NT2/D1 (cell line): ENCODE results near the gene ZNF432.
"Not testable (repeated sequence)": the region's sequence is repeated elsewhere in the genome, so short reads cannot be mapped to it uniquely, and the experiment has no call there.

ENCODE experiments used
- SUZ12 ChIP-seq: IDR thresholded peaks from 2 replicates; pipeline ENCODE4 v1.6.1; 2011; ENCODE audit not compliant: insufficient read length, insufficient read depth; ENCODE audit errors: extremely low read depth
- YY1 ChIP-seq: IDR thresholded peaks from 2 replicates; pipeline ENCODE4 v1.6.1; 2011; ENCODE audit not compliant: insufficient read length, insufficient read depth
- ZNF274 ChIP-seq: IDR thresholded peaks from 2 replicates; pipeline ENCODE4 v1.6.1; 2011; ENCODE audit warnings: mild to moderate bottlenecking, low read depth, low read length

GRCh38 chr19:52096416-52096815, 47.8 kb upstream of the ZNF432 start:
- TF ChIP-seq ZNF274, YY1, SUZ12: not testable (repeated sequence)
